Sciatic nerve (tissue), 1 donor: ENCODE data around the gene ZC3HAV1. TPM values are rescaled to one million over a fixed set of nuclear protein-coding genes. Genes with fewer than 3 reads are reported as not detected.

ENCODE experiments used
- total RNA-seq: library from RNA; stranded (reverse); fragmentation: NEBNext Ultra II Directional; extraction: Animal tissue kit (Norgen Biotek cat#: 25700); gene quantifications from one replicate; pipeline ENCODE4 v1.2.1, GENCODE V29; 2021
- donor health status: DM: no; HTN: no; CAD: no.

ZC3HAV1 gene
- total RNA-seq, 1 donor from 2014 or later = 38.2 TPM

Other genes with a start within 250 kb of the ZC3HAV1 start
- gene KIAA1549, start 128.3 kb downstream of the ZC3HAV1 start, total RNA-seq = 5.2 TPM
- gene ZC3HAV1L, start 73.7 kb downstream of the ZC3HAV1 start, total RNA-seq = 19.7 TPM
- gene UBN2, start 121.5 kb upstream of the ZC3HAV1 start, total RNA-seq = 36.5 TPM
- gene FMC1, start 231.6 kb upstream of the ZC3HAV1 start, total RNA-seq = 15.2 TPM